ENCODE data around the gene CRCP. TPM values are rescaled to one million over a fixed set of nuclear protein-coding genes. Genes with fewer than 3 reads are reported as not detected.

CRCP gene
- total and polyA plus RNA-seq, 4 donors, result 13.0 to 52.6 (median 18.4) TPM

DNA sequence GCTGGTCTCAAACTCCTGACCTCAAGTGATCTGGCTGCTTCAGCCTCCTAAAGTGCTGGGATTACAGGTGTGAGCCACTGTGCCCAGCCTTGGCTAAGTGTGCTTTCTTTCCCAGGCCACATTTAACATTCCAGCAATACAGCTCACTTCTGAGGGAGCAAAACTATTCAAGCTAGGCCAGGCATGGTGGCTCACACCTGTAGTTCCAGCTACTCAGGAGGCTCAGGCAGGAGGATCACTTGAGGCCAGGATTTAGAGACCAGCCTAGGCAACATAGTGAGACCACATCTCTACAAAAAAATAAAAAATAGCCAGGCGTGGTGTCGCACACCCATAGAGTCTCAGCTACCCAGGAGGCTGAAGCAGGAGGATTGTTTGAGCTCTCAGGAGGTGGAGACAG lies 67.2 kb downstream of the CRCP start:
- no peak overlapping the region for H3K27ac ChIP-seq (ENCODE audit: low read depth in 1 of 2, low read length in 2 of 2)
- 96% methylated on average over 2 of the region's 2 CpGs for WGBS
- H3K36me3 ChIP-seq (ENCODE audit: control insufficient read depth in 4 of 4, insufficient read depth in 3 of 4, low read depth in 1 of 4, low read length in 3 of 4), result no peaks in the 10 kb centered on the region
- no peak overlapping the region for H3K4me3 ChIP-seq (ENCODE audit: low read depth in 1 of 3, low read length in 3 of 3)
- TF ChIP-seq NR2F2 (IDR thresholded peaks at IDR 0.05), result no peak
- no peak for TF ChIP-seq FOXA2 (IDR thresholded peaks at IDR 0.05)
- TF ChIP-seq HNF4A (conservative IDR thresholded peaks at IDR 0.05), result no peak
- TF ChIP-seq YY1 (IDR thresholded peaks at IDR 0.05), result no peak
- TF ChIP-seq, protein P1, sequence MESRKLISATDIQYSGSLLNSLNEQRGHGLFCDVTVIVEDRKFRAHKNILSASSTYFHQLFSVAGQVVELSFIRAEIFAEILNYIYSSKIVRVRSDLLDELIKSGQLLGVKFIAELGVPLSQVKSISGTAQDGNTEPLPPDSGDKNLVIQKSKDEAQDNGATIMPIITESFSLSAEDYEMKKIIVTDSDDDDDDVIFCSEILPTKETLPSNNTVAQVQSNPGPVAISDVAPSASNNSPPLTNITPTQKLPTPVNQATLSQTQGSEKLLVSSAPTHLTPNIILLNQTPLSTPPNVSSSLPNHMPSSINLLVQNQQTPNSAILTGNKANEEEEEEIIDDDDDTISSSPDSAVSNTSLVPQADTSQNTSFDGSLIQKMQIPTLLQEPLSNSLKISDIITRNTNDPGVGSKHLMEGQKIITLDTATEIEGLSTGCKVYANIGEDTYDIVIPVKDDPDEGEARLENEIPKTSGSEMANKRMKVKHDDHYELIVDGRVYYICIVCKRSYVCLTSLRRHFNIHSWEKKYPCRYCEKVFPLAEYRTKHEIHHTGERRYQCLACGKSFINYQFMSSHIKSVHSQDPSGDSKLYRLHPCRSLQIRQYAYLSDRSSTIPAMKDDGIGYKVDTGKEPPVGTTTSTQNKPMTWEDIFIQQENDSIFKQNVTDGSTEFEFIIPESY (IDR thresholded peaks at IDR 0.05), result no peak
- TF ChIP-seq GABPA (IDR thresholded peaks at IDR 0.05 in 1 of 2, conservative IDR thresholded peaks at IDR 0.05 in 1 of 2), result no peak
- TF ChIP-seq, protein P2, sequence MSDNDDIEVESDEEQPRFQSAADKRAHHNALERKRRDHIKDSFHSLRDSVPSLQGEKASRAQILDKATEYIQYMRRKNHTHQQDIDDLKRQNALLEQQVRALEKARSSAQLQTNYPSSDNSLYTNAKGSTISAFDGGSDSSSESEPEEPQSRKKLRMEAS (IDR thresholded peaks at IDR 0.05), result no peak
- no peak for TF ChIP-seq SP1 (IDR thresholded peaks at IDR 0.05)
- TF ChIP-seq JUND (IDR thresholded peaks at IDR 0.05), result no peak
- TF ChIP-seq HNF4G (IDR thresholded peaks at IDR 0.05), result no peak
- H3K27me3 ChIP-seq (ENCODE audit: control insufficient read depth in 4 of 4, insufficient read depth in 4 of 4, low read length in 3 of 4), result no peaks in the 10 kb centered on the region
- peaks cover 0 to 5% (median 0%) of the 10 kb centered on the region in 4 donors for H3K4me1 ChIP-seq (ENCODE audit: control insufficient read depth in 4 of 4, insufficient read depth in 4 of 4, low read length in 3 of 4)
- DNase-seq (ENCODE audit: low spot score), result no peak
- no peaks in the 10 kb centered on the region for H3K9me3 ChIP-seq (ENCODE audit: control insufficient read depth in 4 of 4, low read length in 3 of 4)
- H3K9ac ChIP-seq (ENCODE audit: low read depth in 1 of 2, low read length in 2 of 2), result no peak overlapping the region

DNA sequence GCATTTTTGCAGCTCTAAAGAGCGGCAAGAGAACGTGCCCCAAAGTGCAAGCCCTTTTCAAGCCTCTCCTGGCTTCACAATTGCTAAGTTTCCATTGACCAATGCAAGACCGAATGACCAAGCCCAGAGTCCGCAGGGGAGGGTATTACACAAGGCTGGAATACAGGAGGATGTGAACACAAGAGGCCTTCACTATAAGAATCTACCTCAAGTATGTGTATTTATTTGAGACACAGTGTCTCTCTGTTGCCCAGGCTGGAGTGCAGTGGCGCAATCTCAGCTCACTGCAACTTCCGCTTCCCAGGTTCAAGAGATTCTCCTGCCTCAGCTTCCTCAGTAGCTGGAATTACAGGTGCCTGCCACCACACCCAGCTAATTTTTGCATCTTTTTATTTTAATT lies 68.3 kb downstream of the CRCP start:
- Histone ChIP-seq H3K9me3 (ENCODE audit: control insufficient read depth in 4 of 4, low read length in 3 of 4) (no peaks in the 10 kb centered on the region), H3K36me3 (ENCODE audit: control insufficient read depth in 4 of 4, insufficient read depth in 3 of 4, low read depth in 1 of 4, low read length in 3 of 4) (no peaks in the 10 kb centered on the region), H3K27me3 (ENCODE audit: control insufficient read depth in 4 of 4, insufficient read depth in 4 of 4, low read length in 3 of 4) (no peaks in the 10 kb centered on the region), H3K27ac (ENCODE audit: low read depth in 1 of 2, low read length in 2 of 2) (no peak overlapping the region), H3K4me3 (ENCODE audit: low read depth in 1 of 3, low read length in 3 of 3) (no peak overlapping the region), H3K9ac (ENCODE audit: low read depth in 1 of 2, low read length in 2 of 2) (no peak overlapping the region), H3K4me1 (ENCODE audit: control insufficient read depth in 4 of 4, insufficient read depth in 4 of 4, low read length in 3 of 4) (peaks cover 4 to 8% (median 6%) of the 10 kb centered on the region in 4 donors)
- DNase-seq (ENCODE audit: low spot score), result no peak
- no peak for TF ChIP-seq YY1 (IDR thresholded peaks at IDR 0.05)
- no peak for TF ChIP-seq HNF4A (conservative IDR thresholded peaks at IDR 0.05)
- TF ChIP-seq RAD21 (IDR thresholded peaks at IDR 0.05), result no peak
- no peak for TF ChIP-seq EGR1 (IDR thresholded peaks at IDR 0.05; ENCODE audit: low read depth in 2 of 2)
- WGBS, result 93% methylated on average over 6 of the region's 6 CpGs

DNA sequence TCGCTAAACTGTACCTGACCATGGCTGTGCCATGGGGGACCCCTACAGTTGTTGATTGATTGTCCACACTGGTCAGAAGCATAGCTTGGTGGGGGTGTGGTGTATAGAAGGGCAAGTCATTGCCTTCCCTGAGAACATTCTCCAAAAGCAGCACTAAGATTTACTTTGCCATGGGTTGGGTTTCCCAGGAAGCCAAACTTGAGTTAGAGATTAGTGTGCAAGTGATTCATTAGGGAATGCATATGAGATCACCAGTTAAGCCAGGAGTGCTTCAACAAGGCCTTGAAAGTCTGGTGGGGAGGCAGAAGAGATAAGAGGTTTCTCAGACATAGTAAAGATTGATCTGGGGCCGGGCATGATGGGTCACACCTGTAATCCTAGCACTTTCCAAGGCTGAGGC lies 69.1 kb downstream of the CRCP start:
- 92% methylated on average over 2 of the region's 2 CpGs for WGBS
- H3K4me1 ChIP-seq (ENCODE audit: control insufficient read depth in 4 of 4, insufficient read depth in 4 of 4, low read length in 3 of 4), result peaks cover 5 to 12% (median 8%) of the 10 kb centered on the region in 4 donors
- H3K4me3 ChIP-seq (ENCODE audit: low read depth in 1 of 3, low read length in 3 of 3), result no peak overlapping the region
- H3K27ac ChIP-seq (ENCODE audit: low read depth in 1 of 2, low read length in 2 of 2), result no peak overlapping the region
- TF ChIP-seq SP1 (IDR thresholded peaks at IDR 0.05), result no peak
- TF ChIP-seq HNF4A (conservative IDR thresholded peaks at IDR 0.05), result no peak
- no peak for TF ChIP-seq HNF4G (IDR thresholded peaks at IDR 0.05)
- TF ChIP-seq, protein P3, sequence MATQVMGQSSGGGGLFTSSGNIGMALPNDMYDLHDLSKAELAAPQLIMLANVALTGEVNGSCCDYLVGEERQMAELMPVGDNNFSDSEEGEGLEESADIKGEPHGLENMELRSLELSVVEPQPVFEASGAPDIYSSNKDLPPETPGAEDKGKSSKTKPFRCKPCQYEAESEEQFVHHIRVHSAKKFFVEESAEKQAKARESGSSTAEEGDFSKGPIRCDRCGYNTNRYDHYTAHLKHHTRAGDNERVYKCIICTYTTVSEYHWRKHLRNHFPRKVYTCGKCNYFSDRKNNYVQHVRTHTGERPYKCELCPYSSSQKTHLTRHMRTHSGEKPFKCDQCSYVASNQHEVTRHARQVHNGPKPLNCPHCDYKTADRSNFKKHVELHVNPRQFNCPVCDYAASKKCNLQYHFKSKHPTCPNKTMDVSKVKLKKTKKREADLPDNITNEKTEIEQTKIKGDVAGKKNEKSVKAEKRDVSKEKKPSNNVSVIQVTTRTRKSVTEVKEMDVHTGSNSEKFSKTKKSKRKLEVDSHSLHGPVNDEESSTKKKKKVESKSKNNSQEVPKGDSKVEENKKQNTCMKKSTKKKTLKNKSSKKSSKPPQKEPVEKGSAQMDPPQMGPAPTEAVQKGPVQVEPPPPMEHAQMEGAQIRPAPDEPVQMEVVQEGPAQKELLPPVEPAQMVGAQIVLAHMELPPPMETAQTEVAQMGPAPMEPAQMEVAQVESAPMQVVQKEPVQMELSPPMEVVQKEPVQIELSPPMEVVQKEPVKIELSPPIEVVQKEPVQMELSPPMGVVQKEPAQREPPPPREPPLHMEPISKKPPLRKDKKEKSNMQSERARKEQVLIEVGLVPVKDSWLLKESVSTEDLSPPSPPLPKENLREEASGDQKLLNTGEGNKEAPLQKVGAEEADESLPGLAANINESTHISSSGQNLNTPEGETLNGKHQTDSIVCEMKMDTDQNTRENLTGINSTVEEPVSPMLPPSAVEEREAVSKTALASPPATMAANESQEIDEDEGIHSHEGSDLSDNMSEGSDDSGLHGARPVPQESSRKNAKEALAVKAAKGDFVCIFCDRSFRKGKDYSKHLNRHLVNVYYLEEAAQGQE (IDR thresholded peaks at IDR 0.05), result no peak
- TF ChIP-seq, protein P4, sequence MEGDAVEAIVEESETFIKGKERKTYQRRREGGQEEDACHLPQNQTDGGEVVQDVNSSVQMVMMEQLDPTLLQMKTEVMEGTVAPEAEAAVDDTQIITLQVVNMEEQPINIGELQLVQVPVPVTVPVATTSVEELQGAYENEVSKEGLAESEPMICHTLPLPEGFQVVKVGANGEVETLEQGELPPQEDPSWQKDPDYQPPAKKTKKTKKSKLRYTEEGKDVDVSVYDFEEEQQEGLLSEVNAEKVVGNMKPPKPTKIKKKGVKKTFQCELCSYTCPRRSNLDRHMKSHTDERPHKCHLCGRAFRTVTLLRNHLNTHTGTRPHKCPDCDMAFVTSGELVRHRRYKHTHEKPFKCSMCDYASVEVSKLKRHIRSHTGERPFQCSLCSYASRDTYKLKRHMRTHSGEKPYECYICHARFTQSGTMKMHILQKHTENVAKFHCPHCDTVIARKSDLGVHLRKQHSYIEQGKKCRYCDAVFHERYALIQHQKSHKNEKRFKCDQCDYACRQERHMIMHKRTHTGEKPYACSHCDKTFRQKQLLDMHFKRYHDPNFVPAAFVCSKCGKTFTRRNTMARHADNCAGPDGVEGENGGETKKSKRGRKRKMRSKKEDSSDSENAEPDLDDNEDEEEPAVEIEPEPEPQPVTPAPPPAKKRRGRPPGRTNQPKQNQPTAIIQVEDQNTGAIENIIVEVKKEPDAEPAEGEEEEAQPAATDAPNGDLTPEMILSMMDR (IDR thresholded peaks at IDR 0.05; ENCODE audit: low read depth, low read length, missing input control), result no peak
- no peak for TF ChIP-seq TAF1 (conservative IDR thresholded peaks at IDR 0.05)
- H3K9ac ChIP-seq (ENCODE audit: low read depth in 1 of 2, low read length in 2 of 2), result no peak overlapping the region
- no peaks in the 10 kb centered on the region for H3K27me3 ChIP-seq (ENCODE audit: control insufficient read depth in 4 of 4, insufficient read depth in 4 of 4, low read length in 3 of 4)
- DNase-seq (ENCODE audit: low spot score), result no peak
- H3K9me3 ChIP-seq (ENCODE audit: control insufficient read depth in 4 of 4, low read length in 3 of 4), result no peaks in the 10 kb centered on the region
- no peaks in the 10 kb centered on the region for H3K36me3 ChIP-seq (ENCODE audit: control insufficient read depth in 4 of 4, insufficient read depth in 3 of 4, low read depth in 1 of 4, low read length in 3 of 4)

Measured in liver (tissue), 9 donors.